Astrocyte (in vitro differentiated cells and primary cell): ENCODE measurements around the gene CTAGE8.
"Not testable (repeated sequence)": the region's sequence is repeated elsewhere in the genome, so short reads cannot be mapped to it uniquely, and the experiment has no call there.

ENCODE experiments used
- EZH2 ChIP-seq: IDR thresholded peaks from 2 replicates; pipeline ENCODE4 v1.6.1; 2012; ENCODE audit warnings: mild to moderate bottlenecking, low read length, inconsistent platforms; ENCODE audit not compliant: insufficient read depth
- TF ChIP-seq, protein P1 (sequence below): IDR thresholded peaks from 2 replicates; pipeline ENCODE4 v1.5.1; 2011; ENCODE audit warnings: low read depth, mild to moderate bottlenecking, inconsistent platforms, low read length, moderate library complexity; ENCODE audit not compliant: insufficient read depth

DNA sequence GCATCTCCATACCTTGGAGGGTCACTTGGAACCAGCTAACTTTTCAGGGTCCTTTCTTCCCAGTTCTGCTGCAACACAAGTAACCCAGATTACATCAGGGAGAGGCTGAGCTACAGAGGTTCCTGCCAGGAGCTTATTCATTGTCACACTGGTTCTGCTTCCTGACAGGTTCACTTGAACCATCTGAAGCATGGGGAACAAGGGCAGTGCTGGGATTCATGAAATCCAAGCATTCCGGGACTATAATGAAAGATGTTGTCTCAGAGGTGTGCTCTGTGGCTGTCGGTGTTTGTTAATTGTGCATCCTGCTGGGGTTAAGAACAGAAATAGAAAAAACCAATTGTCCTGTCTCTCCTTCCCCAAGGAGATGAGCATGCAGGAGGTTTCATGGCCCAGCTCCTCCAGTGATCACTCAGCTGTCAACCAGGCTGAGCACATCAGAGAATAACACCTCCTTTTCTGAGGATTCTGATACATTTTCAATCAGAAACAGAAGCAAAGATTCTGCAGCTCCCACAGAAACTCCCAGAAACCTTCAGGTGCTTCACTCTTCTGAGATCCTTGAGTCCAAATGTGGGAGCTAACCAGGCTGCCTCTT, 42.9 kb upstream of the CTAGE8 start, which contains the start of gene OR2A1:
- not testable (repeated sequence) for TF ChIP-seq EZH2
- TF ChIP-seq, protein P1, sequence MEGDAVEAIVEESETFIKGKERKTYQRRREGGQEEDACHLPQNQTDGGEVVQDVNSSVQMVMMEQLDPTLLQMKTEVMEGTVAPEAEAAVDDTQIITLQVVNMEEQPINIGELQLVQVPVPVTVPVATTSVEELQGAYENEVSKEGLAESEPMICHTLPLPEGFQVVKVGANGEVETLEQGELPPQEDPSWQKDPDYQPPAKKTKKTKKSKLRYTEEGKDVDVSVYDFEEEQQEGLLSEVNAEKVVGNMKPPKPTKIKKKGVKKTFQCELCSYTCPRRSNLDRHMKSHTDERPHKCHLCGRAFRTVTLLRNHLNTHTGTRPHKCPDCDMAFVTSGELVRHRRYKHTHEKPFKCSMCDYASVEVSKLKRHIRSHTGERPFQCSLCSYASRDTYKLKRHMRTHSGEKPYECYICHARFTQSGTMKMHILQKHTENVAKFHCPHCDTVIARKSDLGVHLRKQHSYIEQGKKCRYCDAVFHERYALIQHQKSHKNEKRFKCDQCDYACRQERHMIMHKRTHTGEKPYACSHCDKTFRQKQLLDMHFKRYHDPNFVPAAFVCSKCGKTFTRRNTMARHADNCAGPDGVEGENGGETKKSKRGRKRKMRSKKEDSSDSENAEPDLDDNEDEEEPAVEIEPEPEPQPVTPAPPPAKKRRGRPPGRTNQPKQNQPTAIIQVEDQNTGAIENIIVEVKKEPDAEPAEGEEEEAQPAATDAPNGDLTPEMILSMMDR = not testable (repeated sequence)
